Stomach (tissue), 9 donors: ENCODE results near the gene CALR3. TPM values are rescaled to one million over a fixed set of nuclear protein-coding genes. Genes with fewer than 3 reads are reported as not detected.

Source experiments
- DNase-seq, 2 donors: peaks; one replicate each; pipeline versions ENCODE4 v3.0.0 to v3.0.0-alpha.2; 2013 to 2019
- H3K27ac ChIP-seq, 5 donors: fragments of 200-600 bp in 4 of 5; sonication (generic) in 4 of 5; one replicate each; pipeline ENCODE4 v1.5.1; 2013 to 2019; ENCODE audit warnings: mild to moderate bottlenecking in 1 of 5, moderate library complexity in 1 of 5
- H3K27me3 ChIP-seq, 3 donors: fragments of 200-600 bp; sonication (generic); one replicate each; pipeline ENCODE4 v1.5.1; 2017 to 2019; ENCODE audit warnings: mixed run types in 1 of 3
- H3K36me3 ChIP-seq, 4 donors: fragments of 200-600 bp; sonication (generic); 1 replicate in 3 of 4; 2 replicates in 1 of 4; pipeline ENCODE4 v1.5.1; 2016 to 2019
- H3K4me1 ChIP-seq, 4 donors: fragments of 200-600 bp; sonication (generic); one replicate each; pipeline ENCODE4 v1.5.1; 2016 to 2019
- H3K4me3 ChIP-seq, 4 donors: fragments of 200-600 bp; sonication (generic) in 3 of 4; one replicate each; pipeline ENCODE4 v1.5.1; 2016 to 2019; ENCODE audit warnings: mild to moderate bottlenecking in 1 of 4
- H3K9me3 ChIP-seq, 4 donors: fragments of 200-600 bp; sonication (generic); one replicate each; pipeline ENCODE4 v1.5.1; 2016 to 2019
- EP300 ChIP-seq: sonication (generic); formaldehyde crosslinking; IDR thresholded peaks from one replicate; pipeline ENCODE4 v1.6.1; 2017; ENCODE audit warnings: antibody characterized with exemption
- POLR2A ChIP-seq, 4 donors: fragments of 450-650 bp; IDR thresholded peaks; one replicate each; pipeline ENCODE4 v1.6.1; 2016; ENCODE audit warnings: antibody characterized with exemption in 4 of 4, control low read depth in 2 of 4, mild to moderate bottlenecking in 1 of 4, moderate library complexity in 1 of 4
- POLR2AphosphoS5 ChIP-seq, 3 donors: sonication (generic); formaldehyde crosslinking; IDR thresholded peaks; one replicate each; pipeline ENCODE4 v1.6.1; 2016; ENCODE audit warnings: antibody characterized with exemption in 3 of 3
- WGBS, 5 donors: extraction: QIAGEN DNeasy Blood & Tissue Kit in 3 of 5; methylation state at CpG; one replicate each; pipeline versions ENCODE4 v1.1.5 to v1.1.7; 2013 to 2018; 5-methylcytosine and 5-hydroxymethylcytosine counted together
- intact Hi-C: fragments of 100-400 bp; cut with DNase I; formaldehyde crosslinking; loops from one replicate; pipeline ENCODE4 v1.15.1; 2023; ENCODE audit warnings: low total_unique reads
- polyA plus RNA-seq, 3 donors: library from polyadenylated mRNA; stranded (reverse); fragments of 200-250 nt; gene quantifications; one replicate each; pipeline ENCODE4 v1.2.3, GENCODE V29; 2013
- total RNA-seq, 5 donors: library from RNA; depleted of rRNA; stranded (reverse); fragments of >200 nt; gene quantifications; one replicate each; pipeline versions ENCODE4 v1.1.0 to v1.2.3, GENCODE V29; 2014 to 2016
- TF ChIP-seq, protein P1 (sequence below), 7 experiments: fragments of 450-650 bp in 4 of 7; fragments of 200-600 bp in 3 of 7; sonication (generic) in 3 of 7; IDR thresholded peaks; one replicate each; pipeline ENCODE4 v1.5.1; 2016 to 2019; ENCODE audit warnings: antibody characterized with exemption in 7 of 7, control low read depth in 2 of 7, mild to moderate bottlenecking in 1 of 7
- donor health status: healthy with polysubstance abuse.
- donor health status: Bipolar disorder and iron deficiency.
- donor health status: healthy.

Gene CALR3
- total and polyA plus RNA-seq, 8 donors, result not detected

DNA sequence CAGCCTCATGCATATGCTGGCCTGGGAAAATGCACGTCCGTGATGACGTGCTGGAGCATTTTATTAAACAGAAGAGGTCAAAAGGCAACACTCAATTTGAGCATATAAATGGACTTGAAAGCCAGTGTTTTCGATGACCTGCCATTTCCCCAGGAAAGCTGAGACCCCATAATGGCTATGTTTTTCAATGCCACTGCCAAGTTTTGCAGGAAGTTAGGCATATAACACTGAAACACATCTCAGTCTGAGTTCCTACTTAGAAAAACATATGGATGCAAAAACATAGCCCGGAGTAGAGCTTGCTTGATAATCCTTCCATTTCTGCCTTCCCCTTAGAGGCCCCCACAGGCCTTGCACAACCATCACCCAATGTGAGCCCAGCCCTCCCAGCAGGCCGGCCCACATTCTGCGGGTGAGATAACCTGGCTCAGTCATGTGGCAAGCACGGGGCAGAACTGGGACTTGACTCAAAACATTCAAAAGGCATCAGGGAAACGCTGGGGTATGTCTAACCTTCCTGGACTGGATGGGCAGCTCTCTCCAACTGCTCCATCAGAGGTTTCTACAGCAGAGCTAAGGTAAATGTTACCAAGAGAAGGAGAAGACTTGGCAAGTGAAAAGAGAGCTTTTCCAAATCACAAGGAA, 49.1 kb downstream of the CALR3 start:
- DNase-seq, result peak; percentile 83 to 92
- Histone ChIP-seq H3K4me3 (no peak overlapping the region), H3K4me1 (peaks cover 40 to 96% (median 63%) of the 10 kb centered on the region in 4 donors), H3K36me3 (peaks cover 0 to 2% (median 0%) of the 10 kb centered on the region in 4 donors), H3K27me3 (no peaks in the 10 kb centered on the region), H3K9me3 (no peaks in the 10 kb centered on the region), H3K27ac (peak overlapping the region in 4 of 5 donors; percentile 43 to 73 (median 68))
- 18 to 29% (median 27%) methylated on average over 9 of the region's 9 CpGs for WGBS, 5 donors
- no peak for TF ChIP-seq EP300
- TF ChIP-seq, protein P1, sequence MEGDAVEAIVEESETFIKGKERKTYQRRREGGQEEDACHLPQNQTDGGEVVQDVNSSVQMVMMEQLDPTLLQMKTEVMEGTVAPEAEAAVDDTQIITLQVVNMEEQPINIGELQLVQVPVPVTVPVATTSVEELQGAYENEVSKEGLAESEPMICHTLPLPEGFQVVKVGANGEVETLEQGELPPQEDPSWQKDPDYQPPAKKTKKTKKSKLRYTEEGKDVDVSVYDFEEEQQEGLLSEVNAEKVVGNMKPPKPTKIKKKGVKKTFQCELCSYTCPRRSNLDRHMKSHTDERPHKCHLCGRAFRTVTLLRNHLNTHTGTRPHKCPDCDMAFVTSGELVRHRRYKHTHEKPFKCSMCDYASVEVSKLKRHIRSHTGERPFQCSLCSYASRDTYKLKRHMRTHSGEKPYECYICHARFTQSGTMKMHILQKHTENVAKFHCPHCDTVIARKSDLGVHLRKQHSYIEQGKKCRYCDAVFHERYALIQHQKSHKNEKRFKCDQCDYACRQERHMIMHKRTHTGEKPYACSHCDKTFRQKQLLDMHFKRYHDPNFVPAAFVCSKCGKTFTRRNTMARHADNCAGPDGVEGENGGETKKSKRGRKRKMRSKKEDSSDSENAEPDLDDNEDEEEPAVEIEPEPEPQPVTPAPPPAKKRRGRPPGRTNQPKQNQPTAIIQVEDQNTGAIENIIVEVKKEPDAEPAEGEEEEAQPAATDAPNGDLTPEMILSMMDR (IDR thresholded peaks at IDR 0.05), result peak in 1 of 7 experiments; percentile 13
- TF ChIP-seq POLR2AphosphoS5 (IDR thresholded peaks at IDR 0.05), result peak; percentile 58 to 73 (median 64)
- TF ChIP-seq POLR2A (IDR thresholded peaks at IDR 0.05), result no peak
- intact Hi-C loops, result no loop called here

DNA sequence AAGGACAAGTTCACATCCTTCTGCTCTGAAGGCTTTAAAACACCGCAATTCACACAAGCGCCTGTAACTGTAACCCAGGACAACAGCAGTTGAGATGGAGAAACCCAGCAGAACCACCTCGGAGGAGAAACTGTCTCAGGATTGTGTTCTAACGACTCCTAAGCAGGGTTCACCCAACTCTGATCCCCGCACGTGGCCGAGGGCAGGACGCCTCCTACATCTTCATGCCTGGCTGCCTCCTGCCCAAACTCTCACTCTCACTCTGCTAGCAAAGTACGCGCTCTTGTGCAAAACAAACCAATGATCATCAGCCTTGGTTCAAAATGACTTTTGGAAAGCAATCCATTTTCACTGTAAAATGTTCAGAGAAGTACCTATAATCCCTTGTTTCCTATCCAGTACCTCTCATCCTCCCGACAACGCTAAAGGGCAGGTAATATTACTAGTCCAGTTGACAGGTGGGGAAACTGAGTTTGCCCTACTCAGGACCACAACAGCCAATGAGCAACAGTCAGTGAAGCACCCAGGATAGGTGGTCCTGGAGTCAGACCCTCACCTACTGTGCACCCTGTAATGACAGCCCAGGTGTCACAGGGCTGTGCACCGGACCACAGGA, 49.8 kb downstream of the CALR3 start:
- no peak for DNase-seq
- TF ChIP-seq, protein P1 (IDR thresholded peaks at IDR 0.05), result no peak
- no peak for TF ChIP-seq POLR2AphosphoS5 (IDR thresholded peaks at IDR 0.05)
- WGBS, 5 donors, result 74 to 79% (median 78%) methylated on average over 13 of the region's 13 CpGs
- intact Hi-C loops, result no loop called here
- peak overlapping the region in 3 of 5 donors; percentile 64 to 73 (median 71) for H3K27ac ChIP-seq
- H3K36me3 ChIP-seq, result peaks cover under 1 to 9% (median 5%) of the 10 kb centered on the region in 4 donors
- no peaks in the 10 kb centered on the region for H3K9me3 ChIP-seq
- H3K4me1 ChIP-seq, result peaks cover 40 to 97% (median 60%) of the 10 kb centered on the region in 4 donors
- no peaks in the 10 kb centered on the region for H3K27me3 ChIP-seq
- H3K4me3 ChIP-seq, result no peak overlapping the region

DNA sequence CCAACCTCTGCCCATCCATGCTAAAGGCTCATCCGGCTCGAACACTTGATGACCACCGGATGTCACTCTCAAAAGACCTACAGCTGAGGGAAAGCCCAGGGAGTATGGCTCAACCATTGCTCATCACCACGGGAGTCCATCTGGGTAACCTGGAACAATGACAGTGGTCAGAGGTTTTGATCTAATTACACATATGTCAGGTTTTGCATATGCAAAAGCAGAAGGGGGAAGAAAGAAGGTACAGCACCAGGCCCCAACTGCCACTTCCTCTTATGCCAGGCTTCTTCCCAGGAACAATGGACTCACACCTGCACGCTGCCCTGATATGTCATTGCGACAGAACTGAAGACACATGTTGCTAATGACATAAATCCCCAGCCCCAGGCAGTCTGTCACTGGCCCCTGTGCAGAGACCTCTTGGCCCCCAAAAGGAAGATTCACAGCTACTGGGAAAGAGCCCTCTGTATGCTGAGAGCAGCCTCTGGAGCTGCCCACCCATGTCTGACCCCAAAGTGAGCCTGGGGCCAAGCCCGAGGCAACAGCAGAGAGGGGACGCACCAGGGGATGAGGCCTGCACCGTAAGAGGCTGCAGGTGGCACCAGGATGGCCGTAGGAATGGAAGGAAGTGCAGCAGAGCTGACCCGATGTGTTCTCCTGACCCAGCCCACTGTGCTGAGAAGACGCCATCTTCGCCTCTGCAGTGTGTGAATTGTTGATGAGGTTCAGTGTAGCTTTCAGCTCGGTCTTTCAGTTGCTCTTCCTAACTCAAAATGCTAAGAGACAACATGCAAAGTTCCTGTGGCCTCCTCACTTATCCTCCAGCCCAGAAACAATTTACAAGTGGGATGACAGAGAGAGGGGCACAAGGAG, 50.5 kb downstream of the CALR3 start:
- Histone ChIP-seq H3K4me3 (no peak overlapping the region), H3K4me1 (peaks cover 40 to 93% (median 62%) of the 10 kb centered on the region in 4 donors), H3K36me3 (peaks cover 6 to 16% (median 12%) of the 10 kb centered on the region in 4 donors), H3K27me3 (no peaks in the 10 kb centered on the region), H3K27ac (peak overlapping the region in 3 of 5 donors; percentile 24 to 73 (median 71)), H3K9me3 (no peaks in the 10 kb centered on the region)
- intact Hi-C loops, result no loop called here
- 74 to 85% (median 82%) methylated on average over 14 of the region's 14 CpGs for WGBS, 5 donors
- TF ChIP-seq POLR2A (IDR thresholded peaks at IDR 0.05) (no peak), EP300 (no peak), POLR2AphosphoS5 (IDR thresholded peaks at IDR 0.05) (no peak)
- TF ChIP-seq, protein P1 (IDR thresholded peaks at IDR 0.05), result no peak
- no peak for DNase-seq

DNA sequence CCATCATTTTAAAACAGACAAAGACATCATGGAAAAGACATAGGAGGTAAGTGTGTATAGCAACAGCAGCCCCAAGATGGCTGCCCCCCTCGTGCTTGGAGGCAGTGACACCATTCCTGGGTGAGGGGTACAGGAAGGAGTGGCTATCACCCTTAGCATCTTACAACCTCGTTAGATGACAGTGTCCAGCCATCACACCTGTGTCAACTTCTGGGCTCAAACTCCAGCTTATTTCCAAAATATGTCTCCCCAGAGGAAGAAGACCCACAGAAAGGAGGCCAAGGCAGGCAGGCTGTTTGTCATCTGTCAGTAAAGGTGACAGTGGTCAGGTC, 51.7 kb downstream of the CALR3 start:
- Histone ChIP-seq H3K4me3 (no peak overlapping the region), H3K27me3 (no peaks in the 10 kb centered on the region), H3K36me3 (peaks cover 6 to 28% (median 24%) of the 10 kb centered on the region in 4 donors), H3K9me3 (no peaks in the 10 kb centered on the region), H3K4me1 (peaks cover 40 to 81% (median 62%) of the 10 kb centered on the region in 4 donors), H3K27ac (peak overlapping the region in 2 of 5 donors; percentile 0 to 27)
- WGBS, 5 donors, result 64 to 73% (median 69%) methylated on average over 2 of the region's 2 CpGs
- DNase-seq, result no peak
- intact Hi-C loops, result no loop called here
- no peak for TF ChIP-seq EP300
- TF ChIP-seq, protein P1 (IDR thresholded peaks at IDR 0.05), result no peak
- TF ChIP-seq POLR2AphosphoS5 (IDR thresholded peaks at IDR 0.05), result no peak
- TF ChIP-seq POLR2A (IDR thresholded peaks at IDR 0.05), result no peak
